Measurements from ENCODE around the gene FAM241A. TPM values are rescaled to one million over a fixed set of nuclear protein-coding genes. Genes with fewer than 3 reads are reported as not detected.
"Not testable (repeated sequence)": the region's sequence is repeated elsewhere in the genome, so short reads cannot be mapped to it uniquely, and the experiment has no call there.

The FAM241A gene
- total RNA-seq, 1 experiment from 2014 or later, result 0.21 TPM

DNA sequence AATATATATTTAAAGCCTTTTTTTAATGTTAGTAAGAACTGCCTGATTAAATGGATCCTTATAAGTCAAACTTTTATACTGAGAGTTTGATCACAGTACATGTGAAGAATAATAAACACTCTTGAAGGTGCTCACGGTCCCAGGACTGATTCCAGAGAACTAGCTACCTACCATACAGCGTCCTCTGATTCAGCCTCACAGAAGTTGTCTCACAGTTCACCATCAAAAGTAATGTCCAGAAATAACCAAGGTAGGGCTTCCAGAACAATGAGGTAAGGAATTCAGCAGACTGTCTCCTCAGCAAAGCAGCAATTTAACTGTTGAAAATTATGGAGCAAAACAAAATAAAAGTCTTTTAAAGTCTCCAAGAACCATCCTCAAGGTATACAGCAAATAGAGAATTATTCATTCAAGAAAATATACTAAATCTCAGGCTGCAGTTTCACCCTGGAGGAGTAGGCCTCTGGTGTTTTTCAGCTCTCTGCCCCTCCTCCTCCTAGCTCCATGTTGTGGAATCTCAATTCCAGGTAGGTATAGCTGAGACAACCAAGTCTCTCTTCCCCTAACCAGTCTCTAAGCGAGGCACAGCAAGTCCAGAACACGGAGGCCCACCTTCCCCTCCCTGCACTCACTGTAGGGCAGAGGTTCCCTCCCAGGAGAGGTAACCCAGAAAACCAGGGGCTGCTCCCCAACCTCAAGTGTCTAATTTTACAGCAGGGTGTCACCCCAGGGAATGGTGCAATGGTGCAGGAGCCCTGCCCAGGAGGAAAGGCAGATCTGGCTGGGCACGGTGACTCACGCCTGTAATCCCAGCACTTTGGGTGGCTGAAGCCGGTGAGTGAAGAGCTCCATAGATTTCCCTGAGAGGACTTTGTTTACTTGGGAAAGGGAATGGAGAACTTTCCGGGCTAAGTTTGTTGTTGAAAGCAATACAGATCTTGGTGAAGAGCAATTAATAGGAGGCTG is 28.6 kb downstream of the FAM241A start:
- Histone ChIP-seq H3K4me3 (ENCODE audit: insufficient read depth, low read depth, low read length) (no peak overlapping the region), H3K27me3 (ENCODE audit: control insufficient read depth, insufficient read depth, low read length) (no peaks in the 10 kb centered on the region), H3K36me3 (replicated peaks; ENCODE audit: control insufficient read depth, insufficient read depth, low read length) (no peaks in the 10 kb centered on the region)
- no peak for DNase-seq

DNA sequence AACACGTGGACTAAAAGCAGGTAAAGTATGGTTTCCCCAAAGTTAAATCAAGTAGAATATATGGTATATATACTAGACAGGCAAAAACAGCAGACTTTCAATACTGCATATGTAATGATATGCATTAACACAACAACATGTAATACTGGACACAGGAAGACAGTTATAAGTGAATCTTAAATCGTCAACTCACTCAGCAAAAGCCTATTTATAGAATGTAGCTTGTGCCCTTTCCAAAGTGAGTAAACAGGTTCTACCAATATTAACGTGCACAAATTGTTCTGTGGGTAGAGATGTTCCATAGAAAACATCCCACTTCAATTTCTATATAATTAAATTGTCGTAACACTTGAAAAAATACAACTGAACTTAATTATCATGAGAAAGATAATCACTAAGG is 30.6 kb downstream of the FAM241A start:
- H3K36me3 ChIP-seq (replicated peaks; ENCODE audit: control insufficient read depth, insufficient read depth, low read length), result no peaks in the 10 kb centered on the region
- no peak overlapping the region for H3K4me3 ChIP-seq (ENCODE audit: insufficient read depth, low read depth, low read length)
- no peaks in the 10 kb centered on the region for H3K27me3 ChIP-seq (ENCODE audit: control insufficient read depth, insufficient read depth, low read length)
- no peak for DNase-seq

DNA sequence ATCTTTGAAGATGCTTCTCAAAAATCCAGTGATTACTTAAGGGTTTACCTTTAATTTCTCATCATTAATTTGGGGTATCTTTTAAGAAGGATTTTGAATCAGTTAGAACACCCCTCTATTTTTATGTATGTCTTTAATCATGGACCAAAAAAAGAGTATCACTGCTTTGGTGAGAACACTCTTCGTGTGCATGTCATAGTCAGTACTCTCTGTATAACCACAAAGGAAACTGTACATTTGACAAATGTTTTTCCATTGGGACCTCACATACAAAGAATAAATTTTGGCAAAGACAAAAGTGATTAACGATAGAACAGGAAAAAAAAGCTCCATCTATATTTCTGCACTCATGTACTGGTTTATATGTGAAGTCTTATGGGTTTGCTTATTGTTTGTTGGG is 31.3 kb downstream of the FAM241A start:
- Histone ChIP-seq H3K27me3 (ENCODE audit: control insufficient read depth, insufficient read depth, low read length) (no peaks in the 10 kb centered on the region), H3K4me3 (ENCODE audit: insufficient read depth, low read depth, low read length) (no peak overlapping the region), H3K36me3 (replicated peaks; ENCODE audit: control insufficient read depth, insufficient read depth, low read length) (no peaks in the 10 kb centered on the region)
- DNase-seq, result no peak

DNA sequence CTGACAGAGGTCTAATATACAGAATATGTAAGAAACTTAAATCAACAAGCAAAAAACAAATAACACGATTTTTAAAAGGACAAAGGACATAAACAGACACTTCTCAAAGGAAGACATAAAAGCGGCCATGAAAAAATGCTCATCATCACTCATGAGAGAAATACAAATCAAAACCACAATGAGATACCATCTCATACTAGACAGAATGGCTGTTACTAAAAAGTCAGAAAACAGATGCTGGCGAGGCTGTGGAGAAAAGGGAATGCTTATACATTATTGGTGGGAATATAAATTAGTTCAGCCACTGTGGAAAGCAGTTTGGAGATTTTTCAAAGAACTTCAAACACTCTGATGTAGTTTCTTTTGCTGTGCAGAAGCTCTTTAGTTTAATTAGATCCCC is 33.5 kb downstream of the FAM241A start:
- H3K36me3 ChIP-seq (replicated peaks; ENCODE audit: control insufficient read depth, insufficient read depth, low read length); H3K27me3 ChIP-seq (ENCODE audit: control insufficient read depth, insufficient read depth, low read length); H3K4me3 ChIP-seq (ENCODE audit: insufficient read depth, low read depth, low read length); DNase-seq: not testable (repeated sequence)

DNA sequence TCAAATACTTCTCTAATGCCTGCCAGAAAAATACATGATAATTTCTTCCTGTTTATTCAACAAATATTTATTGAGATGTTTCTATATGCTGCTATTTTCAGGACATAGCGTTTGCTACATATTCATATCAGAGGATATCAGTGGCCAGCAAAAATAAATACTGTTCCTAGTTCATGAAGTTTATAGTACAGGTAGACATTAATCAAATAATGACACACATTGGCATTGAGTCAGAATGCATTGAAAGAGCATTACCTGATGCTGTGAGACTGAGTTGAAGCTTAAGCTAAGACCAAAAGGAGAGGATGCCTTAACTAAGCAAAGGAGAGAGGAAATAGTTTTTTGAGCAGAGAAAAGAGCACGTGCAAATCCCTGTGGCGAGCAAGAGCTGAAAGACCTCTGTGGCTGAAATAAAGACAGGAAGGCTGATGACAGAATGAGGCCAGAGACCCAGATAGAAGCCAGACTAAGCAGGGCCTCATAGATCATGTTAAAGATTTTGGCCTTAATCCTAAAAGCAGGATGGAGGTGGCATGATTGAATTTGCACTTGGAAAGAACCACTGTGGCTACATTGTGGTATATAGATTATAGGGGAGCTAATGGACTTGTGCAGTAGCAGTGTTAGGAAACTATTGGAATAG is 36.2 kb downstream of the FAM241A start:
- no peak for DNase-seq
- no peaks in the 10 kb centered on the region for H3K36me3 ChIP-seq (replicated peaks; ENCODE audit: control insufficient read depth, insufficient read depth, low read length)
- H3K4me3 ChIP-seq (ENCODE audit: insufficient read depth, low read depth, low read length), result no peak overlapping the region
- no peaks in the 10 kb centered on the region for H3K27me3 ChIP-seq (ENCODE audit: control insufficient read depth, insufficient read depth, low read length)

DNA sequence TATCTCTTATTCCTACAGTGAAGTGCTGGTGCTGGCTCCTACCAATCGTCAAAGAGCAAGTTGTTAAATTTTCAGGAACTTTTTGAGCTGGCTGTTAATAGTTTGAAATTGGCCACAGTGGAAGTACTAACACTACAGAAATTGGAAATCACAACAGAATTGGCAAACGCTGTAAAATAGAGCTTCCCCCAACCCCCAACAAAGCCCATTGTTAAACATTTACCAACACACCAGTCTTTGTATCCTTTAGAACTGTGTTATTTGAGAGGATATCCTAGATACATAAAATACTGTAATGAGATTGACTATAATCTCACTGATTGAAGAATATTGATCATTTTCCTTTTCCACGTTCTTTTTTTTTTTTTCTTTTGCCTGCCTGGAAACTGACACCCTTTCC is 37.4 kb downstream of the FAM241A start:
- DNase-seq, result no peak
- H3K27me3 ChIP-seq (ENCODE audit: control insufficient read depth, insufficient read depth, low read length), result no peaks in the 10 kb centered on the region
- H3K4me3 ChIP-seq (ENCODE audit: insufficient read depth, low read depth, low read length), result no peak overlapping the region
- H3K36me3 ChIP-seq (replicated peaks; ENCODE audit: control insufficient read depth, insufficient read depth, low read length), result no peaks in the 10 kb centered on the region

DNA sequence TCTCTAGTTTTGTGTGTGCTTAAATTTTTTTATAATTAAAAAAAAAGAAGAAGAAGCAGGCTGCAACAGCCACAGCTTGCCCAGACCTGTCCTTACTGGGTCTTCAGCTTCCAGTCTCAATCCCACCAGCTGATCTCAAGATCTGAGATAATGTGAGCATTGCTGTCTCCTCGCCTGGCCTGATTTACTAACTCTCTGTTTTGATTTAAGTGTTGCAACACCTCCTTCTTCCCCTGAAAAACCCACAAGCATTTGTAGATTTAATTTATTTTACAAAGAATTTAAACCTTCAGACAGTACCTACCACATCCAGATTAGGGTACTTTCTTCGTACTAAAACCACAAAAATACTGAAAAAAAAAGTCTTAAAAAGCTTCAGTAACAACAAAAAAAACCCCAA is 38.0 kb downstream of the FAM241A start:
- Histone ChIP-seq H3K27me3 (ENCODE audit: control insufficient read depth, insufficient read depth, low read length) (no peaks in the 10 kb centered on the region), H3K4me3 (ENCODE audit: insufficient read depth, low read depth, low read length) (no peak overlapping the region), H3K36me3 (replicated peaks; ENCODE audit: control insufficient read depth, insufficient read depth, low read length) (no peaks in the 10 kb centered on the region)
- DNase-seq, result no peak

DNA sequence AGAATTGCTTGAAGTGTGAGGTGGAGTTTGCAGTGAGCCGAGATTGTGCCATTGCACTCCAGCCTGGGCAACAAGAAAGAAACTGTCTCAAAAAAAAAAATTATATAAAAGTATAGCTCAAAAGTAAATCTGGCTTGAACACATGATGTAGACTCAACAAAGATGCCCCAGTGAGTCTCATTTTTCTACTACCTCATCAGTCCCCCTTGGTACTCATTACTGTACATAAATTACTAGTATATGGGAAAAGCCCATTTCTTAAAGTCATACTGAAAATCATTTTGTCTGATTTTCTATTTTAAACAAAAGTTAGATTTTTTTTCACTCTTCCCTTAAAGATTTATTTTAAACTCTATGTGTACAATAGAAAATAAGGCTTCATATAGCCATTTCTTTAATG is 39.2 kb downstream of the FAM241A start:
- DNase-seq, result no peak
- no peak overlapping the region for H3K4me3 ChIP-seq (ENCODE audit: insufficient read depth, low read depth, low read length)
- H3K27me3 ChIP-seq (ENCODE audit: control insufficient read depth, insufficient read depth, low read length), result no peaks in the 10 kb centered on the region
- no peaks in the 10 kb centered on the region for H3K36me3 ChIP-seq (replicated peaks; ENCODE audit: control insufficient read depth, insufficient read depth, low read length)

DNA sequence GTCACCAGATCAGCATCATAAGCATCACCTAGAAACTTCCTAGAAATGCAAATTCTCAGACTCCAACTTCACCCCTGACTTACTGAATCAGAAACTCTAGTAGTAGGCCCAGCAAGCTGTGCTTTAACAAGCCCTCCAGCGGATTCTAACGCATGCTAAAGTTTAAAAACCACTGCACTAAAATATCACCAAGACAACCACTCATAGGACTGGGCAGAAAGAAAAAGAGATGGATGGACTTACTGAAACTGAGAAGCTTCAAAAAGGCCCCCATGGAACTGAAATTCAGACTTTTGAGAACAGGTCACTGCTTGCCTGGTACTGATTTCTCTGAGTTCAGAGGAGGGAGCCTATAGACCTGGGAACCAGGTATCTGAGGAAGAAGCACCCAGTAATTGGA is 40.1 kb downstream of the FAM241A start:
- no peaks in the 10 kb centered on the region for H3K27me3 ChIP-seq (ENCODE audit: control insufficient read depth, insufficient read depth, low read length)
- DNase-seq, result no peak
- H3K36me3 ChIP-seq (replicated peaks; ENCODE audit: control insufficient read depth, insufficient read depth, low read length), result no peaks in the 10 kb centered on the region
- no peak overlapping the region for H3K4me3 ChIP-seq (ENCODE audit: insufficient read depth, low read depth, low read length)

DNA sequence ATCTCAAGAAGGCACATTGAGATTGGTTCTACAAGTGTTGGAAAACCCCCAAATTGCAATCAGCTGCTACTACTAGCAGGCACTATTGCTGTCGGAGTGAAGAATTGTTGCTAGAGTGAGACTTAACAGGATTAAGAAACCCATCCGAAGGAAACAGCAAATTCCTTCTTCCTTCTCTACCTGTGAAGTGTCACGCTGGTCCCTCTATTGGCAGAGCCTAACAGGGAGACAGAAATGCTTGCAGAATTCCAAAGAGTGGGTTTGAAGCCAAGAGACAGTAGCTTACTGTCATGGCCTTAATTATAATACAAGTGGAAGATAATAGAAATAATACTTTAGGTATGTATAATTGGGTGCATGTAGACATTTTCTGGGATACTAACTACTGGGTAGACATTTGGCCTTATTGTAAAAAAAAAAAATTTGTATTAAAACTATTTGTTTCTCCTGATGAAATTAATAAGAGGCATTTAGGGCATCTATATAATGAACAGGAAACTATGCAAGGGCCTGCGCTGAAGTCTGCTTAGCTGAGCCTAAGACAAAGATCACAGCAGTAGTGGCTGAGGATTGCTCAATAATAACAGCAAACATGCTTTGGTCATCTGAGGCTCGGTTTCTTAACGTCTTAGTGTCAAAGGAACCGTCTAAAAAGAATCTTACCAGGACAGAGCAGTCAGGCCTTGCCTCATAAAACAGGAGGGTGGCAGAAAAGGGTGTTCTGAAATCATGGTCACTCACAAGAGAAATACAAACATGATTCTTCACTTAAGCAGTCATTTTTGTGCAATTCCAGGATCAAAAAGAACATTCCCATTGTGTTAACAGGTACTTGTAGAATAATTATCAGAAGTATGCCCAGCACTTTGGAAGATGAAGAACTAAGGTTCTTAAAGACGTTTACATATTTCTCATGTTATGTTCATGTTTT is 40.8 kb downstream of the FAM241A start:
- H3K4me3 ChIP-seq (ENCODE audit: insufficient read depth, low read depth, low read length), result no peak overlapping the region
- DNase-seq, result no peak
- no peaks in the 10 kb centered on the region for H3K27me3 ChIP-seq (ENCODE audit: control insufficient read depth, insufficient read depth, low read length)
- no peaks in the 10 kb centered on the region for H3K36me3 ChIP-seq (replicated peaks; ENCODE audit: control insufficient read depth, insufficient read depth, low read length)

DNA sequence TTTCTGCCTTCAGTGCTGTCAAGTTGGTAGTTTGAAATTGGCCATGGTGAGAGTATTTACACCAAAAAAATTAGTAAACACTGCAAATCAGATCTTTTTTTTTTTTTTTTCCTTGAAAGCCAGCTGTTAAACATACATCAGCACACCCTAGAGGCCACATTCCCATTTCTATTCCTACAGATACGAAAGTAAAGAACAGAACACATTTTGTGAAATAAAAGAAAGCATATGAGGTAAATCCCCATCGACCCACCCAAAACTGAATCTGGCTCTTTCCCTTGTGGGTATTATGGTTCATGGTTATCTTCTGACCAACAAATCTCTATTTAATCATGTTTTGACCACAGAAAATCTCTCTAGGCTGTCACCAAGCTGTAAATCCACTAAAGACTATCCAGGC is 44.5 kb downstream of the FAM241A start:
- peak; percentile 22 for DNase-seq
- H3K36me3 ChIP-seq (replicated peaks; ENCODE audit: control insufficient read depth, insufficient read depth, low read length), result no peaks in the 10 kb centered on the region
- no peak overlapping the region for H3K4me3 ChIP-seq (ENCODE audit: insufficient read depth, low read depth, low read length)
- no peaks in the 10 kb centered on the region for H3K27me3 ChIP-seq (ENCODE audit: control insufficient read depth, insufficient read depth, low read length)

DNA sequence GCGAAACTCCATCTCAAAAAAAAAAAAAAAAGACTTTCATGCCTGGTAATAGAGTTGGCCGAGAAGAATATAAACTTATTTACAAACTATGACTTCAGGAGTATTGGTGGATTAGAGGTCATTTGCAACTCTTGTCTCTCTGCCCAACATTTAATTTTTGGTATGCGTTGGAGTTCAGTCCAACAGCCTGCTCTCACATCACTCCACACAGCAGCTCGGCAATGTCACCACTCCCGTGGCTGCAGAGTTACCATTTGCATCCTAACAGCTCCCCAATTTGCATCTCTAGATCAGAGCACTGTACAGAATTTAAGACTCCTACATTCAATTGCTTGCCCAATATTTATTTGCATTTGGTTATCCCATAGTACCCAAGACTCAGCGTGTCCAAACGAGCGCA is 45.4 kb downstream of the FAM241A start:
- no peaks in the 10 kb centered on the region for H3K27me3 ChIP-seq (ENCODE audit: control insufficient read depth, insufficient read depth, low read length)
- DNase-seq, result no peak
- H3K4me3 ChIP-seq (ENCODE audit: insufficient read depth, low read depth, low read length), result no peak overlapping the region
- H3K36me3 ChIP-seq (replicated peaks; ENCODE audit: control insufficient read depth, insufficient read depth, low read length), result no peaks in the 10 kb centered on the region

DNA sequence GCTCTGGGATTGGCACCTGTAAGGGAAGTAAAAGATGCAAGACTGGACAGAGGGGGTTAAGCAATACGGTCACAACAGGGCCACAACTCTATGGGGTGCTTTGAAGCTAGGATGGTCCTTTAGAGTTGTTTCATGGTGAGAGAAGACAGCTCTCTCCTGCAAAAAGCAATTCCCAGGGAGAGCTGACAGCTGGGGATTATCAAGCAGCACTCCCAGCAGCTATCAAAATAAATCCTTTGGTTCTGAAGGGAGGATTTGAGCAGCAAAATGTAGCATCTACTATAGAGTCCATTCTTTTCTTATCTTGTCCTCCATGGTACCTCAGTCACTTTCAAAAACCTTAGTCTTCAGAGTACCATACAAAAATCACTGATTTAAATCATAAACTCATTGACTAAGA is 51.2 kb downstream of the FAM241A start:
- no peaks in the 10 kb centered on the region for H3K27me3 ChIP-seq (ENCODE audit: control insufficient read depth, insufficient read depth, low read length)
- no peaks in the 10 kb centered on the region for H3K36me3 ChIP-seq (replicated peaks; ENCODE audit: control insufficient read depth, insufficient read depth, low read length)
- no peak overlapping the region for H3K4me3 ChIP-seq (ENCODE audit: insufficient read depth, low read depth, low read length)
- DNase-seq, result no peak

DNA sequence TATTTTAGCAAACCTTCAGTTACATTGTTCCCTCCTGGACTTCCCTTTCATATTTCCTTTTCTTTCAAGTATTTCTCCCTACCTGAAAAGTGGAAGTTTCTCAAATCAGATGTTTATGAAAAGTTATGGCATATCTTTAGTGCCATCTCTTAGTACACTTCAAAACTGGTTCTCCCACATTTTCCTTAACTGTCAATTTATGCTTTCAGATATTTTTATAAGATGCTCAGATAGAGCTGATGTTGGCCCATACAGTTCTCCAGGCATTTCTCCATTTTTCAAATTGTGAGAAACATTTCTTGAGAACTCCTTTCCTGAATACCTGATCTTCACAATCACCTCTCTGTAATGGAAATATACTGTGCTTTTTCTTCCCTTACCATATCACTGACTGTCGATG is 53.8 kb downstream of the FAM241A start:
- DNase-seq, result no peak
- Histone ChIP-seq H3K4me3 (ENCODE audit: insufficient read depth, low read depth, low read length) (no peak overlapping the region), H3K36me3 (replicated peaks; ENCODE audit: control insufficient read depth, insufficient read depth, low read length) (no peaks in the 10 kb centered on the region), H3K27me3 (ENCODE audit: control insufficient read depth, insufficient read depth, low read length) (no peaks in the 10 kb centered on the region)

All from H7 (cell line).